ENCODE data around the gene LARP4B.

Gene LARP4B

GRCh38 chr10:853017-853416, 78.5 kb downstream of the LARP4B start:
- DNase-seq (ENCODE audit: low read depth in 2 of 2): no peak
- H3K4me3 ChIP-seq (replicated peaks in 1 of 2; ENCODE audit: low read depth in 2 of 2, low read length in 2 of 2): no peak overlapping the region
- no peak for TF ChIP-seq CTCF (IDR thresholded peaks at IDR 0.05; ENCODE audit: low read depth, low read length)

GRCh38 chr10:852386-852785, 79.1 kb downstream of the LARP4B start:
- no peak for TF ChIP-seq CTCF (IDR thresholded peaks at IDR 0.05; ENCODE audit: low read depth, low read length)
- H3K4me3 ChIP-seq (replicated peaks in 1 of 2; ENCODE audit: low read depth in 2 of 2, low read length in 2 of 2): no peak overlapping the region
- DNase-seq (ENCODE audit: low read depth in 2 of 2): no peak

GRCh38 chr10:851901-852300, 79.6 kb downstream of the LARP4B start:
- TF ChIP-seq CTCF (IDR thresholded peaks at IDR 0.05; ENCODE audit: low read depth, low read length): no peak
- no peak for DNase-seq (ENCODE audit: low read depth in 2 of 2)
- H3K4me3 ChIP-seq (replicated peaks in 1 of 2; ENCODE audit: low read depth in 2 of 2, low read length in 2 of 2): no peak overlapping the region

- no peak for TF ChIP-seq CTCF (IDR thresholded peaks at IDR 0.05; ENCODE audit: low read depth, low read length)
- no peak overlapping the region for H3K4me3 ChIP-seq (replicated peaks in 1 of 2; ENCODE audit: low read depth in 2 of 2, low read length in 2 of 2)
- DNase-seq (ENCODE audit: low read depth in 2 of 2): no peak
Observed at GRCh38 chr10:850093-850492, 81.4 kb downstream of the LARP4B start.

GRCh38 chr10:847868-848267, 83.6 kb downstream of the LARP4B start:
- peak in 1 of 2 donors; percentile 14 for DNase-seq (ENCODE audit: low read depth in 2 of 2)
- TF ChIP-seq CTCF (IDR thresholded peaks at IDR 0.05; ENCODE audit: low read depth, low read length): no peak
- no peak overlapping the region for H3K4me3 ChIP-seq (replicated peaks in 1 of 2; ENCODE audit: low read depth in 2 of 2, low read length in 2 of 2)

GRCh38 chr10:846126-846685, 85.3 kb downstream of the LARP4B start:
- H3K4me3 ChIP-seq (replicated peaks in 1 of 2; ENCODE audit: low read depth in 2 of 2, low read length in 2 of 2): no peak overlapping the region
- no peak for TF ChIP-seq CTCF (IDR thresholded peaks at IDR 0.05; ENCODE audit: low read depth, low read length)
- DNase-seq (ENCODE audit: low read depth in 2 of 2): no peak

- no peak overlapping the region for H3K4me3 ChIP-seq (replicated peaks in 1 of 2; ENCODE audit: low read depth in 2 of 2, low read length in 2 of 2)
- TF ChIP-seq CTCF (IDR thresholded peaks at IDR 0.05; ENCODE audit: low read depth, low read length): no peak
- no peak for DNase-seq (ENCODE audit: low read depth in 2 of 2)
Observed at GRCh38 chr10:845526-845925, 86.0 kb downstream of the LARP4B start.

Data from cardiac fibroblast (primary cell).